GM10847 (cell line): ENCODE results near the gene HNMT.

Experiments used
- POLR2A ChIP-seq: IDR thresholded peaks from 2 replicates; pipeline ENCODE4 v1.6.1; 2011; ENCODE audit not compliant: insufficient read length; ENCODE audit errors: extremely low read depth

The HNMT gene

DNA sequence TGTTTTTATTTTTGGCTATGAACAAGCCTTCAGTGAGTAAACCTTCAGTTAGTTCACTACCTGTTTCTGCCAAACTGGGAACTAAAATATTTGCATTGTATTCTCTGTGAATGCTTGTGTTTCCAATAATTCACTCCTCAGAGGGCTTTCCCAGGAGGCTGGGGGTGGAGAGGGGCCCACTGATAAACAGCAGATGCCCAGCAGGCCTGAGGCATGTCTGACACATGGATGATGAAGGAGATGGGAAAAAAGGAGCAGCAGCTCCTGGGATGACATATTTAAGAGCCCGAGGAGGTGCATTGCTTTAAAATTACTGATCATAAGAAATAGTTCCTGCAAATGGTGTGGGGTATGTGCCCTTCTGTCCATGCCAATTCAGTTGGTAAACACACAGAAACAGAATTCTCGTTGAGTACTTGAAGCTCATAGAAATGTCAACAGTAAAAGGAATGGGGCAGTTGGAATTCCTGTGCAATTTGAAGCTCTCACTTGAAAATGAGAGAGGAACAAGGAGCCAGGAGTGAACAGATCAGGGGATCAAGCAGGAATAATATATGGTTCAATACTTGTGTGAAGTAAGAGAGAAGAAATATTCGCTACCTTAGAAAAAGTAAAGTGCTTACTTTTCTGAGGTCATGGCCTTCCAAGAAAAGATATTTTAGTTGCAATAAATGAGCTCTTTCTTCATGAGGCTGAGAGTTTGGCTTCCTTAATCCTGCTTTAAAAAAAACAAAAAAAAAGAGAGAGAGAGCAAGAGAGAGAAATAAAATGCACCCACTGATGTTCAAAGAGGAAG, 22.0 kb upstream of the HNMT start:
- no peak for TF ChIP-seq POLR2A

DNA sequence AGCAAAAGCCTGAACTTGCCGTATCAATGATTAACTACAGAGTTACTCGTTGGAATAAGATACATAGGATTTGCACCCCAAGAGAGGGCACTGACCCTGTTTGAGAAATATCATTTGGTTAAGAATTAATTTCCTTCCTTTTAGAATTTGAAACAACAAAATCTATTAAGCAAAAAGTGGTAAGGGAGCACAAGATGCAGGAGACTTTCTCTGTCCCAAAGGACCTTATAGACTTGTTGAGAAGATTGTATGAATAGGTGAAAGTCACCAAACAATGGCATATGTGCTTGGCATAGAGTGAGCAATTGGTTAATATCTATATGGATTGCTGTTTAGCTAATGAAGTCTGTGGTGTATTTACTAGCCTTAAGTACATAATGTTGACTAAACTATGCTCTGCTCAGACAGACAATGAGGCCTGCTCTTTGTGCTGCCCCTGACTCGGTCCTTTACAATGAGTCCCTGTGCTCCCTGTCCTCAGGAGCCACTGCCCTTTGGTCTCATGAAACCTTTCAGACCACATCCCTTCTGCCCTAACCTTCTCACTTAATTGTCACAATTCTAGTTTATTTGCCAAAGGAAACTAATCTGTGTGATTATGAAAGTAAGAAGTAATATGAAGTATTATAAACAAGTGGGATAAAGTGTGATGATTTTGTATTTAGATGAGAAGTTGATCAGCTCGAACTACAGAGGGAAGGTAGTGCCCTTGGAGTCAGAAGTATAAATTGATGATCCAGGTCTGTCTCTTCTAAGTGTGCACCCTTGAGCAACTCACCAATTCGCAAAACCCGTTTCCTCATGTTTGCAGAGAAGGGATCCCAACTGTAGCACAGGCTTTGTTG, 21.2 kb upstream of the HNMT start:
- no peak for TF ChIP-seq POLR2A

- TF ChIP-seq POLR2A = no peak
Measured at GRCh38 chr2:137943678-137944347, 20.5 kb upstream of the HNMT start.

DNA sequence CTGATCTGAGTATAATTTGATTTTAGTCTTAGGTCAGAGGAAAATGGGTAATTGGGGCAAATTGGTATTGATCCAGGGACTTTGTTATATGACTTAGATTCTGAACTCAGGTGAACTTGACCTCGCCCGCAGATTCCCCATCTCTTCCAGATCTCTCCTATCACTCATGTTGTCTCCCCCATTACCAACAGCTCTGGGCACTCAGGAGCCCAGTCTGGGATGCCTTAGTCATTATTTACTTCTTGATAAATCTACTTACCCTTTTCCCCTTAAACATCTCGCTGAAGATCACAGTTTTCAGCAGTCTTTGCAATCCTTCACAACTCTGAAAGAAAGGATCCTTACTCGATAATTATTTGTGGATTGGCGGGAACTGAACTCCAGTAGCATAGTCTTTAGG, 19.6 kb upstream of the HNMT start:
- no peak for TF ChIP-seq POLR2A

DNA sequence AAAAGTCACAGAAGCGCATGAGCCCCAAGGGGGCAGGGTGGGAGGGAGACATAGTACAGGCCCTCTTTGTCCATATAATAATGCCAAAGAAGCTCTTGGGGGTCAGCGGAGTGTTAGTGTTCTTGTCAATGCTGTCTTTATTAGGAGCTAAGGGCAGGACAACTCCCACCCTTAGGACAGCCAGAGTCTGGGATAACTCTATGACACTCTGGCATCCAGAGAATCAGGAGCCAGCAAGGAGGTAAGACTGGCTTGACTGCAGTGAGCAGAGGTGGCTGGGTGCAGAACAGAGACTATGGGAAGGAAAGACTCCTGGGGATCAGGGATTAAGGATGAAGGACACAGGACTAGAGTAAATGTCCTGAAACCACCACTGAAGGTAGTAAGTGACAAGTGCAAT, 19.0 kb upstream of the HNMT start:
- no peak for TF ChIP-seq POLR2A

- no peak for TF ChIP-seq POLR2A
Measured at GRCh38 chr2:137946227-137946626, 18.0 kb upstream of the HNMT start.

DNA sequence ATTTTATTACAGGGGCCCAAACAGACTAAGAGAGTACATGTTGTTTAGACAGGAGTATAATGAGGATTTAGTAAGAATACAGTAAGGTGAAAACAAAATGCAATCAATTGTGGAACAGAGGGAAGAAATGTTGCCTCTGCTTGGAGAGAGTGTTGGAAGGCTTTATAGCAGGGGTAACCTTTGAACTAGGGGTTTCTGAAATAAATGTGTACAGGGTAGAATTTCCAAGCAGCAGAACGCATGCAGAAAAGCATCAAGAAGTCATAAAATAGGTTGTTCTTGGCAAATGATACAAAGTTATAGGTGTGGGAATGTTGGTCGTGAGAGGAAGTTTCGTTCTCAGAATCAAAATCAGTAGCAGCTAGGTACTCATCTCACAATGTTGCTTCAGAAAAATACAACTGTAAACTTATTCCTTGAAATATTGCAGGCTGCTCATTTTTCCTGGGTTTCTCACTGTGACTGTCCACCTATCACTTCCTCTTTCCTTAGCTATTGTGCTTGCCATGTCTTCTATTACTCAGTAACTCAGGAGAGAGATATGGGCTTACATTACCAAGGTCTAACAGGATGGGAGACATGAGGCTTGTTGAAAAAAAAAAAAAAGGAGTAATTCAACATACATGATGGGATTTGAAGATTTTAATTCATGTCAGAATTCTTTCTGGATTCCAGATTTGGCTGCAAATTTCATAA, 17.1 kb upstream of the HNMT start:
- no peak for TF ChIP-seq POLR2A

GRCh38 chr2:137947728-137948336, 16.4 kb upstream of the HNMT start:
- no peak for TF ChIP-seq POLR2A

GRCh38 chr2:137948894-137949293, 15.4 kb upstream of the HNMT start:
- TF ChIP-seq POLR2A = no peak

- TF ChIP-seq POLR2A = no peak
Measured at GRCh38 chr2:137950238-137950637, 14.0 kb upstream of the HNMT start.

- no peak for TF ChIP-seq POLR2A
Measured at GRCh38 chr2:137951586-137951985, 12.7 kb upstream of the HNMT start.

GRCh38 chr2:137952586-137953129, 11.6 kb upstream of the HNMT start:
- TF ChIP-seq POLR2A = no peak

- TF ChIP-seq POLR2A = no peak
Measured at GRCh38 chr2:137955536-137955935, 8.7 kb upstream of the HNMT start.

DNA sequence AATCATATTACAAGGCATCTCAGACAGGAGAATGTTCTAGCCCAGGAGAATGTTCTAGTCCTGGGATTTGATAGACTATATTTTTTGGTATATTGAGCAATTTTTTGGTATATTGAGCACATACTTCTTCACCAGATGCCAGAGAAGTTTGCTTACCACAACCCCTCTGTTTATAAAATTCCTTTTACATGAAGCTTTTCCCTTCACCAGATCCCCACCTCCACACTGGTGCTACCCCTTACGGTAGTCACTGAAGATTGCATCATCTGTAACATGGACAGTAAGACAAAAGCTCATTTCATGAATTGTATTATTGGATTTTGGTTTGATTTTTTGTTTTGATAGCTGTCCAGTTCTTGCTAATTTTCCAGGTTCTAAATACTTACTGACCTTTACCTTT, 7.2 kb upstream of the HNMT start:
- TF ChIP-seq POLR2A = no peak
